GM23248 (cell line): ENCODE measurements around the gene MAG.

Experiments
- EZH2 ChIP-seq: fragments of 200-600 bp; sonication (generic); IDR thresholded peaks from 2 replicates; pipeline ENCODE4 v1.6.1; 2018; ENCODE audit warnings: antibody characterized with exemption, mild to moderate bottlenecking; ENCODE audit not compliant: insufficient read depth, poor library complexity, severe bottlenecking
- EZH2phosphoT487 ChIP-seq: fragments of 200-600 bp; sonication (generic); IDR thresholded peaks from 2 replicates; pipeline ENCODE4 v1.6.1; 2018; ENCODE audit warnings: antibody characterized with exemption, moderate library complexity, mild to moderate bottlenecking, low read depth; ENCODE audit not compliant: insufficient read depth

GRCh38 chr19:35293808-35294207 is 1.8 kb downstream of the MAG start:
- TF ChIP-seq EZH2phosphoT487 = no peak
- no peak for TF ChIP-seq EZH2
